Measurements from ENCODE around the gene PMM1. TPM values are rescaled to one million over a fixed set of nuclear protein-coding genes. Genes with fewer than 3 reads are reported as not detected.

The PMM1 gene
- total RNA-seq, 1 experiment from 2014 or later: 49.3 TPM

DNA sequence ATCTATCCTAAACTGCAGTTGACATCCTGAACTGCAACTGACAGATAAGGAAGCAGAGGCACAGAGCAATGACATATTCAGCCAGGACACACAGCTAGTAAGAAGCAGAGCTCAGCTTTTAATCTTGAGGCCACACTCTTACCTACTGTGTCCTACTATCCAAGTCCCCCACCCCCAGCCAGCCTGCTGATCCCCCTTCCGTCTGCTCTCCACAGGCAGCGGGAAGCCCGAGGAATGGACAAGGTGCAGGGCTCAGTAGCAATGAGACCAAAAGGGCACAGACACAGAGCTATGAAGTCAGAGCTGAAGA, 49.7 kb downstream of the PMM1 start:
- Histone ChIP-seq H3K4me2 (no peak overlapping the region), H3K27ac (no peak overlapping the region), H3K9me2 (ENCODE audit: insufficient read depth) (no peaks in the 10 kb centered on the region), H3K79me2 (ENCODE audit: low read depth) (peaks cover 47% of the 10 kb centered on the region), H4K20me1 (ENCODE audit: insufficient read depth) (peaks cover 62% of the 10 kb centered on the region), H3K4me3 (no peak overlapping the region), H3K4me1 (replicated peaks; ENCODE audit: insufficient read depth) (peaks cover 14% of the 10 kb centered on the region), H3F3A (ENCODE audit: insufficient read depth, low read depth) (peaks cover 20% of the 10 kb centered on the region; the same call in 1 of the 2 replicates), H2AFZ (no peak overlapping the region), H3K36me3 (ENCODE audit: low read depth) (no peaks in the 10 kb centered on the region), H3K27me3 (ENCODE audit: insufficient read depth, low read depth) (no peaks in the 10 kb centered on the region), H3K9me3 (ENCODE audit: insufficient read depth, low read depth) (no peaks in the 10 kb centered on the region)
- CTCF ChIA-PET: no interaction called here
- POLR2A ChIA-PET (ENCODE audit: unreplicated experiment): no interaction called here
- TF ChIP-seq EZH2 (IDR thresholded peaks at IDR 0.05; ENCODE audit: low read depth): no peak
- no peak for DNase-seq
- no TSS peak for BruUV-seq (replicated peaks)
- intact Hi-C loops (cut with micrococcal nuclease; ENCODE audit: unreplicated experiment): loop anchor here (5.0 kb wide), 1 partner anchor 407 kb away; the partner anchor contains the start of gene CENPM

DNA sequence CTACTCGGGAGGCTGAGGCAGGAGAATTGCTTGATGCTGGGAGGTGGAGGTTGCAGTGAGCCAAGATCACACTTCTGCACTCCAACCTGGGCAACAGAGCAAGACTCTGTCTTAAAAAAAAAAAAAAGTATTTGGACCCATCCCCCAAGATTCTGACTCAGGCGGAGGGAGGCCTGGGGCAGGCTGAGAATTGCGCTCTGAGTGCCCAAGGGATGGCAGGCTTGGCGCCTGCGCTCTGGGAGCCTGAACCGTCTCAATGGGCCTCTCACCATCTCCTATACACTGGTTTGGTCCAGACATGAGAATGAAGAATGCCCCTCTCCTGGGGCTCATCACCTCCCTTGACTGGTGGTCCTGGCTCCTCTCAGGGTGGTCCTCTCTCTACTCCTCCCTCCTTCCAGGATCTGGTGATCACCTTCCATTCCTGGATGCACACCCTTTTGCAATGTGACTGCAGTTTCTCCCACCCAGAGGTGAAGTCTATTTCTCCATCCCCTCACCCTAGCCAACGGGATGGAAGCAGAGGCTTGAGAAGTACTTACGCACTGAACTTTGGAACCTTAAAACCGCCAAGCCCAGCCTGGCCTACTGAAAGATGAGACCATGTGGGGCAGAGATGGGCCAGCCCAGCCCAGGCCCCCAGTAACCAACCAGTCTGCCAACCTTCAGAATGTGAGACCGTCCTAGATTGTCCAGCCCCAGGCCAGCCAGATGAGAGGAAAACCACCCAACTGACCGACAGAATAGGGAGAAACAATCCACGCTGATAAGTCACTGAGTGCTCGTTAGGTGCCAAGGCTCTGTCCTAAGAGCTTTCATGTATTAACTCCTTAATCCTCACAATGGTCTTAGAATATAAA, 50.3 kb downstream of the PMM1 start:
- TF ChIP-seq, protein P1, sequence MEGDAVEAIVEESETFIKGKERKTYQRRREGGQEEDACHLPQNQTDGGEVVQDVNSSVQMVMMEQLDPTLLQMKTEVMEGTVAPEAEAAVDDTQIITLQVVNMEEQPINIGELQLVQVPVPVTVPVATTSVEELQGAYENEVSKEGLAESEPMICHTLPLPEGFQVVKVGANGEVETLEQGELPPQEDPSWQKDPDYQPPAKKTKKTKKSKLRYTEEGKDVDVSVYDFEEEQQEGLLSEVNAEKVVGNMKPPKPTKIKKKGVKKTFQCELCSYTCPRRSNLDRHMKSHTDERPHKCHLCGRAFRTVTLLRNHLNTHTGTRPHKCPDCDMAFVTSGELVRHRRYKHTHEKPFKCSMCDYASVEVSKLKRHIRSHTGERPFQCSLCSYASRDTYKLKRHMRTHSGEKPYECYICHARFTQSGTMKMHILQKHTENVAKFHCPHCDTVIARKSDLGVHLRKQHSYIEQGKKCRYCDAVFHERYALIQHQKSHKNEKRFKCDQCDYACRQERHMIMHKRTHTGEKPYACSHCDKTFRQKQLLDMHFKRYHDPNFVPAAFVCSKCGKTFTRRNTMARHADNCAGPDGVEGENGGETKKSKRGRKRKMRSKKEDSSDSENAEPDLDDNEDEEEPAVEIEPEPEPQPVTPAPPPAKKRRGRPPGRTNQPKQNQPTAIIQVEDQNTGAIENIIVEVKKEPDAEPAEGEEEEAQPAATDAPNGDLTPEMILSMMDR (conservative IDR thresholded peaks at IDR 0.05): no peak
- no peak for TF ChIP-seq EZH2 (IDR thresholded peaks at IDR 0.05; ENCODE audit: low read depth)
- H2AFZ ChIP-seq: no peak overlapping the region
- H3F3A ChIP-seq (ENCODE audit: insufficient read depth, low read depth): peaks cover 19% of the 10 kb centered on the region; the same call in 1 of the 2 replicates
- intact Hi-C loops (cut with micrococcal nuclease; ENCODE audit: unreplicated experiment): loop anchor here (5.0 kb wide), 1 partner anchor 408 kb away; the partner anchor contains the start of gene CENPM
- peaks cover 47% of the 10 kb centered on the region for H3K79me2 ChIP-seq (ENCODE audit: low read depth)
- no peaks in the 10 kb centered on the region for H3K9me3 ChIP-seq (ENCODE audit: insufficient read depth, low read depth)
- ChIA-PET CTCF (no interaction called here), POLR2A (ENCODE audit: unreplicated experiment) (no interaction called here)
- H3K4me2 ChIP-seq: no peak overlapping the region
- H4K20me1 ChIP-seq (ENCODE audit: insufficient read depth): peaks cover 68% of the 10 kb centered on the region
- H3K36me3 ChIP-seq (ENCODE audit: low read depth): no peaks in the 10 kb centered on the region
- H3K4me3 ChIP-seq: no peak overlapping the region
- H3K27ac ChIP-seq: no peak overlapping the region
- no peaks in the 10 kb centered on the region for H3K9me2 ChIP-seq (ENCODE audit: insufficient read depth)
- peaks cover 10% of the 10 kb centered on the region for H3K4me1 ChIP-seq (replicated peaks; ENCODE audit: insufficient read depth)
- no peaks in the 10 kb centered on the region for H3K27me3 ChIP-seq (ENCODE audit: insufficient read depth, low read depth)
- no peak for DNase-seq
- BruUV-seq (replicated peaks): no TSS peak

DNA sequence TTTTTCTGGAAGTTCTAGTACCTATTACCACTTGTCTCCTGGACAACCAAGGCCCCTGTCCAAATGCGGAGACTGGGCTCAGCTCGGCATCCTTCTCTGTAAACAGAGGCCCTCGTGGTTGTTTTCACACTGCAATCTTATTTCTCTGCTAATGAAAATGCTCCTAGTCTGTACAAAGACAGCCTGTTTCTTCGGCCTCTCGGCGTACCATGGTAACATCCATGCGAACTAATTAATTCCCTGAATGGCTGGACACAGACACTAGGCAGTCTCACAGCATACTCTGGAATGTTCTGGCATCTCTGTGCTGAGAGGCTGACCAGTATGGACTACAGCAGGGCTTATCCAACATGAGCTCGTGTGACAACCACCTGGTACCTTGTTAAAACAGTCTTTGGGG, 51.1 kb downstream of the PMM1 start:
- H3K27ac ChIP-seq: no peak overlapping the region
- ChIA-PET CTCF (no interaction called here), POLR2A (ENCODE audit: unreplicated experiment) (no interaction called here)
- H3K9me3 ChIP-seq (ENCODE audit: insufficient read depth, low read depth): no peaks in the 10 kb centered on the region
- no peak for DNase-seq
- BruUV-seq (replicated peaks): no TSS peak
- H3K4me3 ChIP-seq: no peak overlapping the region
- TF ChIP-seq, protein P1 (conservative IDR thresholded peaks at IDR 0.05): no peak
- TF ChIP-seq EZH2 (IDR thresholded peaks at IDR 0.05; ENCODE audit: low read depth): no peak
- no peaks in the 10 kb centered on the region for H3K9me2 ChIP-seq (ENCODE audit: insufficient read depth)
- peaks cover 10% of the 10 kb centered on the region for H3K4me1 ChIP-seq (replicated peaks; ENCODE audit: insufficient read depth)
- no peak overlapping the region for H2AFZ ChIP-seq
- peaks cover 47% of the 10 kb centered on the region for H3K79me2 ChIP-seq (ENCODE audit: low read depth)
- H3K4me2 ChIP-seq: no peak overlapping the region
- intact Hi-C loops (cut with micrococcal nuclease; ENCODE audit: unreplicated experiment): no loop called here
- H3K27me3 ChIP-seq (ENCODE audit: insufficient read depth, low read depth): no peaks in the 10 kb centered on the region
- peaks cover 27% of the 10 kb centered on the region; the same call in 1 of the 2 replicates for H3F3A ChIP-seq (ENCODE audit: insufficient read depth, low read depth)
- peaks cover 76% of the 10 kb centered on the region for H4K20me1 ChIP-seq (ENCODE audit: insufficient read depth)
- H3K36me3 ChIP-seq (ENCODE audit: low read depth): peaks cover under 1% of the 10 kb centered on the region; the same call in 1 of the 2 replicates

Measured in PC-9 (cell line).